Keratinocyte (primary cell): ENCODE measurements around the gene POLR1B. TPM values are rescaled to one million over a fixed set of nuclear protein-coding genes. Genes with fewer than 3 reads are reported as not detected.

Experiments
- DNase-seq: peaks from one replicate; pipeline ENCODE4 v3.0.0-alpha.2; 2011; ENCODE audit warnings: low read depth, missing footprints, low spot score
- FAIRE-seq: peaks from 2 replicates; lab custom pipeline; 2011; peaks lifted over from hg19 to GRCh38; lab: Jason Lieb, UNC
- H2AFZ ChIP-seq: 2 replicates; pipeline ENCODE4 v1.6.0; 2012; ENCODE audit warnings: low read length, control low read depth, inconsistent platforms; ENCODE audit not compliant: control insufficient read depth
- H3K27ac ChIP-seq: 2 replicates; pipeline ENCODE4 v1.5.1; 2011; ENCODE audit warnings: low read length; ENCODE audit not compliant: control insufficient read depth, insufficient read depth
- H3K27me3 ChIP-seq: 3 replicates; pipeline ENCODE4 v1.6.0; 2011; ENCODE audit warnings: low read length; ENCODE audit not compliant: control insufficient read depth, insufficient read depth; ENCODE audit errors: extremely low read depth
- H3K36me3 ChIP-seq, 2 experiments: 2 replicates in 1 of 2; 3 replicates in 1 of 2; pipeline ENCODE4 v1.5.1; 2011; ENCODE audit warnings: low read length in 2 of 2, mild to moderate bottlenecking in 1 of 2; ENCODE audit not compliant: control insufficient read depth in 2 of 2, insufficient read depth in 2 of 2; ENCODE audit errors: extremely low read depth in 1 of 2
- H3K4me1 ChIP-seq: 3 replicates; pipeline ENCODE4 v1.5.1; 2011; ENCODE audit warnings: low read length; ENCODE audit not compliant: control insufficient read depth, insufficient read depth; ENCODE audit errors: extremely low read depth
- H3K4me2 ChIP-seq: 3 replicates; pipeline ENCODE4 v1.6.0; 2011; ENCODE audit warnings: low read depth, low read length; ENCODE audit not compliant: control insufficient read depth, insufficient read depth; ENCODE audit errors: extremely low read depth
- H3K4me3 ChIP-seq, 3 experiments: fragments of 200-600 bp in 1 of 3; sonication (generic) in 1 of 3; 2 replicates in 2 of 3; 3 replicates in 1 of 3; pipeline ENCODE4 v1.5.1; 2011 to 2016; ENCODE audit warnings: low read length in 3 of 3, mild to moderate bottlenecking in 3 of 3, control low read depth in 2 of 3, inconsistent platforms in 1 of 3, low read depth in 1 of 3, mixed read lengths in 1 of 3, mixed run types in 1 of 3, moderate library complexity in 1 of 3; ENCODE audit not compliant: control insufficient read depth in 2 of 3, insufficient read depth in 2 of 3; ENCODE audit errors: extremely low read depth in 1 of 3
- H3K79me2 ChIP-seq: 2 replicates; pipeline ENCODE4 v1.6.0; 2012; ENCODE audit warnings: low read length; ENCODE audit not compliant: control insufficient read depth, insufficient read depth
- H3K9ac ChIP-seq: 3 replicates; pipeline ENCODE4 v1.6.0; 2011; ENCODE audit warnings: low read length; ENCODE audit not compliant: control insufficient read depth, insufficient read depth; ENCODE audit errors: extremely low read depth
- H3K9me1 ChIP-seq: 3 replicates; pipeline ENCODE4 v1.6.0; 2011; ENCODE audit warnings: low read length; ENCODE audit not compliant: control insufficient read depth, insufficient read depth; ENCODE audit errors: extremely low read depth
- H3K9me3 ChIP-seq: 2 replicates; pipeline ENCODE4 v1.5.1; 2012; ENCODE audit warnings: low read depth, low read length; ENCODE audit not compliant: control insufficient read depth
- H4K20me1 ChIP-seq: 3 replicates; pipeline ENCODE4 v1.6.0; 2011; ENCODE audit warnings: low read length; ENCODE audit not compliant: control insufficient read depth, insufficient read depth; ENCODE audit errors: extremely low read depth
- EZH2 ChIP-seq: IDR thresholded peaks from one replicate; pipeline ENCODE4 v1.6.1; 2012; ENCODE audit warnings: inconsistent platforms, mild to moderate bottlenecking, low read length, moderate library complexity
- dilution Hi-C: fragments of 300-500 bp; cut with MboI; formaldehyde crosslinking; loops from one replicate; pipeline ENCODE4 v1.7.0; 2020; ENCODE audit warnings: low sequenced_read_pairs; ENCODE audit not compliant: extremely low pct_ligation_motif_present
- polyA plus RNA-seq, 5 experiments: library from polyadenylated mRNA; depleted of rRNA in 3 of 5; stranded (reverse) in 3 of 5; stranded (forward) in 1 of 5; unstranded in 1 of 5; fragments of >200 nt; gene quantifications; 1 replicate in 1 of 5; 2 replicates in 3 of 5; 3 replicates in 1 of 5; pipeline versions ENCODE4 v1.2.1 to v1.2.3, GENCODE V29; 2011 to 2012; ENCODE audit warnings: missing spikeins in 2 of 5, low read depth in 1 of 5, low replicate concordance in 1 of 5
- small RNA-seq, 3 experiments: library from RNA; depleted of rRNA; stranded (forward); fragments of <200 nt; gene quantifications; one replicate each; pipeline ENCODE3, GENCODE V24; 2012; ENCODE audit warnings: low read depth in 3 of 3, low replicate concordance in 1 of 3; ENCODE audit not compliant: insufficient read length in 3 of 3
- TF ChIP-seq, protein P1 (sequence below), 3 experiments: IDR thresholded peaks in 1 of 3; conservative IDR thresholded peaks in 1 of 3; optimal IDR thresholded peaks in 1 of 3; 2 replicates in 2 of 3; 3 replicates in 1 of 3; pipeline versions ENCODE3 to v1.5.1; 2011; ENCODE audit warnings: low read length in 3 of 3, mild to moderate bottlenecking in 3 of 3, moderate library complexity in 2 of 3, control low read depth in 1 of 3, inconsistent platforms in 1 of 3; ENCODE audit not compliant: insufficient read depth in 2 of 3; ENCODE audit errors: extremely low read depth in 1 of 3

Gene POLR1B
- polyA plus RNA-seq, 1 donor (not counting 4 experiments of a cell fraction or from before 2014, with no cell fraction given) = 31.9 TPM

DNA sequence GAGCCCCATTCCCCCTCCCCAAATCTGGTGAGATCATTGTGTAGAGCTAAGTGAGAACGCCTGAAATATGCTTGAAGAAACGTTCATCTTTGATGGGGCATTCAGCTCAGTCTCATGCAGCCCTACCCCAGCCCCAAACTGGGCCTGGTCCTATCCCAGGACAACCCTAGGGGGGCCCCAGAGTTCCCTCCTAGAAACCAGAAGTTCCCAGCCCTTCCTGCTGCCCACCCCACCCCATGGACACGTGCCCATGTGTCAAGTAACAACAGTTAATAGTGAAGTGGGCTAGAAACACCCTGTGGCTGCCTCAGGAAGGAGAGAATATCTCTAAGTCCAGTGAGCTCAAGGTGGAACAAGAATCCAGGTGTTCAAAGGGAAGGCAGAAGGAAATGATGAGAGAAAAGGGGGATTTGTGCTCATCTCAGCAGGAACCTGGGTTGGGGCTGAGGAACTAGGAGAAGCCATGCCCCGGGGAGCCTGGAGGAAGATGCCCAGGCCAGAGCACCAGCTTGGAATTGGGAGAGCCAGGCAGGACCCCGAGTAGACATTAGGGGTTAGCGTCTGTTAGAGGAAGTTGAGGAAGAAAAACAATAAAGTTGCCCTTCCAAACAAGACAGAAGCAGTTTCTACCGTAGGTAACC lies 83.3 kb downstream of the POLR1B start:
- Histone ChIP-seq H3K4me2 (peak overlapping the region; percentile 83), H4K20me1 (no peaks in the 10 kb centered on the region), H3K9me1 (no peaks in the 10 kb centered on the region), H3K9me3 (no peaks in the 10 kb centered on the region), H3K79me2 (no peaks in the 10 kb centered on the region), H3K27ac (peak overlapping the region; percentile 98), H3K9ac (peak overlapping the region; percentile 75), H3K4me3 (no peak overlapping the region), H3K27me3 (no peaks in the 10 kb centered on the region), H2AFZ (no peak overlapping the region), H3K36me3 (no peaks in the 10 kb centered on the region), H3K4me1 (peaks cover 78% of the 10 kb centered on the region)
- dilution Hi-C loops = no loop called here
- no peak for DNase-seq
- TF ChIP-seq EZH2 = no peak
- TF ChIP-seq, protein P1, sequence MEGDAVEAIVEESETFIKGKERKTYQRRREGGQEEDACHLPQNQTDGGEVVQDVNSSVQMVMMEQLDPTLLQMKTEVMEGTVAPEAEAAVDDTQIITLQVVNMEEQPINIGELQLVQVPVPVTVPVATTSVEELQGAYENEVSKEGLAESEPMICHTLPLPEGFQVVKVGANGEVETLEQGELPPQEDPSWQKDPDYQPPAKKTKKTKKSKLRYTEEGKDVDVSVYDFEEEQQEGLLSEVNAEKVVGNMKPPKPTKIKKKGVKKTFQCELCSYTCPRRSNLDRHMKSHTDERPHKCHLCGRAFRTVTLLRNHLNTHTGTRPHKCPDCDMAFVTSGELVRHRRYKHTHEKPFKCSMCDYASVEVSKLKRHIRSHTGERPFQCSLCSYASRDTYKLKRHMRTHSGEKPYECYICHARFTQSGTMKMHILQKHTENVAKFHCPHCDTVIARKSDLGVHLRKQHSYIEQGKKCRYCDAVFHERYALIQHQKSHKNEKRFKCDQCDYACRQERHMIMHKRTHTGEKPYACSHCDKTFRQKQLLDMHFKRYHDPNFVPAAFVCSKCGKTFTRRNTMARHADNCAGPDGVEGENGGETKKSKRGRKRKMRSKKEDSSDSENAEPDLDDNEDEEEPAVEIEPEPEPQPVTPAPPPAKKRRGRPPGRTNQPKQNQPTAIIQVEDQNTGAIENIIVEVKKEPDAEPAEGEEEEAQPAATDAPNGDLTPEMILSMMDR (optimal IDR thresholded peaks at IDR 0.05 in 1 of 3, IDR thresholded peaks at IDR 0.05 in 1 of 3, conservative IDR thresholded peaks at IDR 0.05 in 1 of 3; ENCODE audit: extremely low read depth in 1 of 3, insufficient read depth in 2 of 3, low read length in 3 of 3) = no peak
- no peak for FAIRE-seq

DNA sequence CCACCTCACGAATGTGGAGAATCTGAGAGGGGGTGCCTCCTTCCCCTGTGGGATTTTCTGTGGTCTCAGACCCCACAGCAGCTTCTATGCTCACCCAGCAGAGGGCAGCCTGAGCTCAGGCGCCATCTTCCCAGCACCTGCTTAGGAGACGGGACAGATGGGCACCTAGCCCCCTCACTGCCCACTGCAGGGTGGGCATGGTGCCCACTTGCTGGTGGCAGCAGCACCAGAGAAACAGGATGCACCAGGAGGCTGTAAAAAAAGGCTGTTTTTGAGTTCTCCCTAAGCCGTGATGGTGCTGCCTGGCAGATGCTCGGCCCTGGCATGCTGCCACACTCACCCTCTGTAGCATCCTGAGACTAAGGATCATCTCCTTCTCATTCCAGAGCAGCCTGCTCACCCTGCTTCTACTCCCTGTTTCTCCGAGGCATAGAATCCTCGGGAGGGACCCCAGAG lies 84.4 kb downstream of the POLR1B start:
- Histone ChIP-seq H3K4me2 (peak overlapping the region; percentile 92), H4K20me1 (no peaks in the 10 kb centered on the region), H3K79me2 (no peaks in the 10 kb centered on the region), H3K36me3 (no peaks in the 10 kb centered on the region), H3K4me1 (peaks cover 78% of the 10 kb centered on the region), H3K4me3 (peak overlapping the region in 2 of 3 experiments; percentile 47 to 53), H3K9me3 (no peaks in the 10 kb centered on the region), H3K27ac (peak overlapping the region; percentile 98), H3K9ac (peak overlapping the region; percentile 75), H3K27me3 (no peaks in the 10 kb centered on the region), H3K9me1 (no peaks in the 10 kb centered on the region), H2AFZ (no peak overlapping the region)
- no peak for DNase-seq
- dilution Hi-C loops = no loop called here
- TF ChIP-seq, protein P1 (optimal IDR thresholded peaks at IDR 0.05 in 1 of 3, IDR thresholded peaks at IDR 0.05 in 1 of 3, conservative IDR thresholded peaks at IDR 0.05 in 1 of 3; ENCODE audit: extremely low read depth in 1 of 3, insufficient read depth in 2 of 3, low read length in 3 of 3) = peak; percentile 91 to 94 (median 91)
- no peak for TF ChIP-seq EZH2
- FAIRE-seq = peak; percentile 36

Small RNA genes within 50 kb of the gene (small RNA-seq; reads per million reads assigned to genes)
- gene RF00019 = 0 reads per million in 3 experiments

Other genes with a start within 250 kb of the POLR1B start
- gene RGPD8, start 108.8 kb upstream of the POLR1B start, polyA plus RNA-seq = 1.7 to 2.4 TPM (median 1.8 TPM) in 3 replicates
- 27.6 to 37.9 TPM (median 28.6 TPM) in 3 replicates for gene TTL, start 60.3 kb upstream of the POLR1B start, polyA plus RNA-seq
- 17.6 to 30.1 TPM (median 17.9 TPM) in 3 replicates for gene CHCHD5, start 42.1 kb downstream of the POLR1B start, polyA plus RNA-seq
- 148 to 415 TPM (median 265 TPM) in 3 replicates for gene SLC20A1, start 103.5 kb downstream of the POLR1B start, polyA plus RNA-seq
- gene NT5DC4, start 178.6 kb downstream of the POLR1B start, polyA plus RNA-seq = 0.03 to 1.00 TPM (median 0.07 TPM) in 3 replicates
- 1.2 to 10.9 TPM (median 9.3 TPM) in 3 replicates for gene CKAP2L, start 222.1 kb downstream of the POLR1B start, polyA plus RNA-seq
- 146 to 269 TPM (median 240 TPM) in 3 replicates for gene IL1A, start 242.0 kb downstream of the POLR1B start, polyA plus RNA-seq